ENCODE results near the gene SMOC1. TPM values are rescaled to one million over a fixed set of nuclear protein-coding genes. Genes with fewer than 3 reads are reported as not detected.

SMOC1 gene
- total RNA-seq, 1 donor from 2014 or later = 4.4 TPM

DNA sequence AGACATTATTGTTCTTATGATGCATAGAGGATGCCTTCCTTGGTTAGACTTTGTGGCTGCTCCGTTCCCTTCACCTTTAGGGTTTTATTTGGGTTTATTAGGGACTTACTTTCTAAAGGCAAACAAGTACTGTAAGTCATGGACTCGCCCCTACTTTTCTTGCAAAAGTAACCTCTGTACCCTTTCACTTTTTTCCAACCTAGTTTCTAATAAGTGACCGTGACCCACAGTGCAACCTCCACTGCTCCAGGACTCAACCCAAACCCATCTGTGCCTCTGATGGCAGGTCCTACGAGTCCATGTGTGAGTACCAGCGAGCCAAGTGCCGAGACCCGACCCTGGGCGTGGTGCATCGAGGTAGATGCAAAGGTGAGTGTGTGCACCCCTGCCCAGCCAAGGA is 72.7 kb downstream of the SMOC1 start:
- H3K4me1 ChIP-seq = no peaks in the 10 kb centered on the region
- intact Hi-C loops (cut with micrococcal nuclease) = no loop called here
- TF ChIP-seq, protein P1, sequence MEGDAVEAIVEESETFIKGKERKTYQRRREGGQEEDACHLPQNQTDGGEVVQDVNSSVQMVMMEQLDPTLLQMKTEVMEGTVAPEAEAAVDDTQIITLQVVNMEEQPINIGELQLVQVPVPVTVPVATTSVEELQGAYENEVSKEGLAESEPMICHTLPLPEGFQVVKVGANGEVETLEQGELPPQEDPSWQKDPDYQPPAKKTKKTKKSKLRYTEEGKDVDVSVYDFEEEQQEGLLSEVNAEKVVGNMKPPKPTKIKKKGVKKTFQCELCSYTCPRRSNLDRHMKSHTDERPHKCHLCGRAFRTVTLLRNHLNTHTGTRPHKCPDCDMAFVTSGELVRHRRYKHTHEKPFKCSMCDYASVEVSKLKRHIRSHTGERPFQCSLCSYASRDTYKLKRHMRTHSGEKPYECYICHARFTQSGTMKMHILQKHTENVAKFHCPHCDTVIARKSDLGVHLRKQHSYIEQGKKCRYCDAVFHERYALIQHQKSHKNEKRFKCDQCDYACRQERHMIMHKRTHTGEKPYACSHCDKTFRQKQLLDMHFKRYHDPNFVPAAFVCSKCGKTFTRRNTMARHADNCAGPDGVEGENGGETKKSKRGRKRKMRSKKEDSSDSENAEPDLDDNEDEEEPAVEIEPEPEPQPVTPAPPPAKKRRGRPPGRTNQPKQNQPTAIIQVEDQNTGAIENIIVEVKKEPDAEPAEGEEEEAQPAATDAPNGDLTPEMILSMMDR (IDR thresholded peaks at IDR 0.05; ENCODE audit: borderline replicate concordance) = no peak

DNA sequence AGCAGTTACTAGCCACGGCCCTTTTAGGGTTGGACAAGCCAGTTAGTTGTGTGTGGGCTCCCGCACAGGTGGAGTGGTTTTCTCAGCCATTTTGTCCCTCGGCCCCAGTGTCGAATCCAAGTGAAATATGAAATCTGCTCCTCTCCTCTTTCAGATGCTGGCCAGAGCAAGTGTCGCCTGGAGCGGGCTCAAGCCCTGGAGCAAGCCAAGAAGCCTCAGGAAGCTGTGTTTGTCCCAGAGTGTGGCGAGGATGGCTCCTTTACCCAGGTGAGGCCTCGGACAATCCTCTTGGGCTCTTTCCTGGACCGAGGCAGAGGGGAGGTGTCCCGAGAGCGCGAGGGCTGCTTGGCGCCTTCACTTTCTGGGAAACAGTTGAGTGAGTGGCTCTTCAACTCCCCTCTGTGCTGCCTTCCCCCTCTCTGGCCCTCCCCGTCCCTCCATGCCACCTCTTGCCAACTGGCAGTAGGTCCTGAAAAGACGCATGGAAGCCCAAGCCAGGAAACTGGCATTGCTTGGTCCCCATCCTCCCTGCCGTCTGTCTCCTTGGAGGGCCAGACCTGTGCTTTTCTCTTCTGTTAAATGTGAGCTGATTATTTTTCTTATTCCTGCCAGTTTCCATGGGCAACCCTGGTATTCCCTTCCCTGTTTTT is 74.2 kb downstream of the SMOC1 start:
- intact Hi-C loops (cut with micrococcal nuclease) = no loop called here
- Histone ChIP-seq H3K4me1 (no peaks in the 10 kb centered on the region), H3K9me3 (replicated peaks) (no peaks in the 10 kb centered on the region), H3K27me3 (ENCODE audit: low read depth) (peaks cover 49% of the 10 kb centered on the region), H3K4me3 (no peak overlapping the region), H3K36me3 (no peaks in the 10 kb centered on the region), H3K27ac (replicated peaks) (no peak overlapping the region)
- no peak for DNase-seq
- TF ChIP-seq, protein P1 (IDR thresholded peaks at IDR 0.05; ENCODE audit: borderline replicate concordance) = no peak

More for the DNA sequence above, 72.7 kb downstream of the SMOC1 start:
- Histone ChIP-seq H3K36me3 (no peaks in the 10 kb centered on the region), H3K27me3 (ENCODE audit: low read depth) (peaks cover 49% of the 10 kb centered on the region), H3K9me3 (replicated peaks) (no peaks in the 10 kb centered on the region), H3K4me3 (no peak overlapping the region), H3K27ac (replicated peaks) (no peak overlapping the region)
- DNase-seq = no peak

DNA sequence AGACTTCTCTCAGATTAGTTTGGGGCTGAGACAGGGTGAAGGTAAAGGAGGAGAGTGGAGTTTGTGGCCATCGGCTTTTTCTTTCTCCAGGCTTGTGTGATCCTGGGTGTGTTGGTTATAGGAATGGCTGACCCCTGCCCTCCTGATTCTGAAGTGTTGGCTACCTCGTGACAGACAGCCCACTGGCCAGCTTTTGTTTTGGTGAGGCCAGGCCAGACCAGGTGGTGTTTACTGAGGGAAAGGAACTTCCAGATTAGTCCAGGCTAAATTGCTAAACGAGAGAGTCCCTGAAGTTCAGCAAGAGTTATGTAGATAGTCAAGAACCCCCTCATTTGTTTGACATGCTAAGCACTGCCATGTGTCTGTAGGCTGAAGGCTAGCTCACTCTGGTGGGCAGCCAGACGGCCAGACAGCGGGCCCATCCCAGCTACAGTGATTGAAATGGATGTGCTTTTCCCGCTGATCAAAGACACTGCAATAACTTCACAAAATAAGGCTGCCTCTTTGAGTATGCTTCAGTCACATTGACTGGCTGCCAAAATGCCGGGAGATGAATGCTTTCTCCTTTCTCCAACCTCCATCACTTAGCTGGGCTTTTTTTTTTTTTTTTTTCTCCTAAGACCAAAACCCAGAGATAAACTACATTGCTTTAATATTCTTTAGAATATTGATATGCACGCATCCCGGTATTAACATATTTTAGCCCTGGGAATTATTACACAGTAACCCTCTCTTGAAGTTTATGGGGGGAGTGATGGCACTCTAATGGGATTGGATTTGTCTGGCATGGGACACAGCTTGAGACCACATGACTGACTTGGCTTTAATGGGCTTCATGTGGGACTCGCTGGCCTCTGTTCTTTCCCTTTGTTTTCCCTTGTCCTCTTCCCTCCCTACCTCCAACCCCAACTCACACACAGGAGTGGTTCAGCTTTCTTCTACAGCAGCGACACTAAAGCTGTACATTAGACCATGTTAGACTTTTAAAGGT is 76.9 kb downstream of the SMOC1 start:
- no peak overlapping the region for H3K27ac ChIP-seq (replicated peaks)

DNA sequence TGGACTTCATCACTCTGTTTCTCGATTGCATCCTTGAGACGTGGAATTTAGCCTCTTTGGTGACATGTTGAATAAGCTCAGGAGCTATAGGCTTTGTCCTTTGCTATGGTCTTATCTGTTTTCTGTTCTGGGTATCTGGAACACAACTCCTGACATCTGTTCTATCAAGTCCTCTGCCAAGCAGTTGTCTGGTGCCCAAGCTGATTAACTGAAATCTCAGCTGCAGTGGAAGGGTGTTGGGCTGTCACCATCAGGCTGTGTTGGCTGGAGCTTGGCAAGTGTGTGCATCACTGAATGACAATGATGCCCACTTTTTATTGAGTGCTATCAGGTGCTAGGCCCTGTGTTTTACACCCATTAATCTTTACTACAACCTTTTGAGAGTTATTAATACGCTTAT is 77.8 kb downstream of the SMOC1 start:
- H3K4me1 ChIP-seq = no peaks in the 10 kb centered on the region
- TF ChIP-seq, protein P1 (IDR thresholded peaks at IDR 0.05; ENCODE audit: borderline replicate concordance) = no peak
- intact Hi-C loops (cut with micrococcal nuclease) = no loop called here
- no peak overlapping the region for H3K4me3 ChIP-seq
- H3K36me3 ChIP-seq = no peaks in the 10 kb centered on the region
- DNase-seq = no peak
- no peaks in the 10 kb centered on the region for H3K9me3 ChIP-seq (replicated peaks)
- H3K27ac ChIP-seq (replicated peaks) = no peak overlapping the region
- peaks cover 47% of the 10 kb centered on the region for H3K27me3 ChIP-seq (ENCODE audit: low read depth)

More for the DNA sequence above, 76.9 kb downstream of the SMOC1 start:
- TF ChIP-seq, protein P1 (IDR thresholded peaks at IDR 0.05; ENCODE audit: borderline replicate concordance) = no peak
- no peaks in the 10 kb centered on the region for H3K36me3 ChIP-seq
- peaks cover 40% of the 10 kb centered on the region for H3K27me3 ChIP-seq (ENCODE audit: low read depth)
- DNase-seq = no peak
- no peak overlapping the region for H3K4me3 ChIP-seq
- H3K9me3 ChIP-seq (replicated peaks) = no peaks in the 10 kb centered on the region
- intact Hi-C loops (cut with micrococcal nuclease) = no loop called here
- H3K4me1 ChIP-seq = no peaks in the 10 kb centered on the region

DNA sequence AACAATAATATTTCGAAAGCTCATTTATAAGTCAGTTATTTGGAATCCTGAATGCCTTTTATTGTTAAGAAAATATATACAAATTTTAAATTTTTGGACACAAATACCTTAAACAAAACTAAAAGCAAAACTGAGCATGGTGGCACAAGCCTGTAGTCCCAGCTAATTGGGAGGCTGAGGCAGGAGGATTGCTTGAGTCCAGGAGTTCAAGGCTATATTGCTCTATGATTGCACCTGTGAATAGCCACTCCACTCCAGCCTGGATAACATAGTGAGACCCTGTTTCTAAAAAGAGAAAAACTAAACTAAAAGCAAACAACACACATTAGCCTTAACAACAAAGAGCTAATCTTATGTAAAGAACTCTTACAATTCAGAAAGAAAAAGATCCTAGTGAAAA is 78.8 kb downstream of the SMOC1 start:
- Histone ChIP-seq H3K36me3 (no peaks in the 10 kb centered on the region), H3K9me3 (replicated peaks) (no peaks in the 10 kb centered on the region), H3K27ac (replicated peaks) (no peak overlapping the region), H3K27me3 (ENCODE audit: low read depth) (peaks cover 42% of the 10 kb centered on the region), H3K4me1 (no peaks in the 10 kb centered on the region), H3K4me3 (no peak overlapping the region)
- TF ChIP-seq, protein P1 (IDR thresholded peaks at IDR 0.05; ENCODE audit: borderline replicate concordance) = no peak
- intact Hi-C loops (cut with micrococcal nuclease) = no loop called here
- no peak for DNase-seq

All from left ventricle myocardium inferior (tissue), 1 donor.